Measurements from ENCODE around the gene DMRTA2.

DMRTA2 gene

DNA sequence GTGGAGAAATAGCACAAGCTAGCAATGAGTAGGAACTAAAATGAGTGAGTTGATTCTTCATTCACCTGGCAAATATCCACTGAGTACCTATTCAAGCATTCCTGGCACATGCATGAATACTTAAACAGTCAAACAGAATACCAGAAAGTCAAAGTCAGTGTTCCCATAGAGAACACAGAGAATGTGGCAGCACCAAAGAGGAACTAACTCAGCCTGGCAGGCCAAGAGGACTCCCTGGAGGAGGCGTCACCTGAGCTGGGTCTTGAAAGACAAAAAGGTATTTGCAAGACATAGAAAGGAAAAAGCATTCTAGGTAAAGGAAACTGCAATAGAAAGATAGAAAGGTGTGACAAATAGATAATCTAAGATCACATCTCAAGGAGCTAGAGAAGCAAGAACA lies 49.7 kb downstream of the DMRTA2 start:
- no peak for DNase-seq

DNA sequence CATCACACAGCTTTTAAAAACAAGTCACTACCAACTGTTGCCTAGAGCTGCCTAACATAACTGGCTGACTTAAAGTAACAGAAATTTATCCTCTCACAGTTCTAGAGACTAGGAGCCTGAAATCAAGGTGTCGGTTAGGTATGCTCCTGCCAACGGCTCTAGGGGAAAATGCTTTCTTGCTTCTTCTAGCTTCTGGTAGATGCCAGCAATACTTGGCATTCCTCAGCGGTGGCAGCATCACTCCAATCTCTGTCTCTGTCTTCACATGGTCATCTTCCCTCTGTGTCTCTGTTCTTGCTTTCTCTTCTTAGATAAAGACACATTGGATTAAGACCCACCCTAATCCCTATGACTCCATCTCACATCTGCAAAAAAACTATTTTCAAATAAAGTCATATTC lies 51.5 kb downstream of the DMRTA2 start:
- DNase-seq, result no peak

DNA sequence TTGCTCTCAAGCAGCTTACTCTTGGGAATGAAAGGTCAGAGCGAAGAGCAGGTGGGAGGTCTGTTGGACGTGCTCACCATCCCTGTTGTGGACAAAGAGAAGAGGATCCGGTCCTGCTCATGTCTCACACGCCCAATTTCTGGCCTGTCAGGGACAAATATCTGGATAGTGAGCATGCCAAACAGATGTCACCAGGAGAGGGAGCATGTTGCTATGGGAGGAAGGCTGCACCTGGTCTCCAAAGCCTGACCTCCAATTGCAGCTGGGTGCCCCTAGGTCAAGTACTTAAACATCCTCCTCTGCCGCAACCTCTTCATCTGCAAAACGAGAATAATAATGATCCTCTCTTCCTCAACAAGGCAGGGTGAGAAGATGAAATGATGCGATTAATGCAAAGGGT lies 53.4 kb downstream of the DMRTA2 start:
- no peak for DNase-seq

DNA sequence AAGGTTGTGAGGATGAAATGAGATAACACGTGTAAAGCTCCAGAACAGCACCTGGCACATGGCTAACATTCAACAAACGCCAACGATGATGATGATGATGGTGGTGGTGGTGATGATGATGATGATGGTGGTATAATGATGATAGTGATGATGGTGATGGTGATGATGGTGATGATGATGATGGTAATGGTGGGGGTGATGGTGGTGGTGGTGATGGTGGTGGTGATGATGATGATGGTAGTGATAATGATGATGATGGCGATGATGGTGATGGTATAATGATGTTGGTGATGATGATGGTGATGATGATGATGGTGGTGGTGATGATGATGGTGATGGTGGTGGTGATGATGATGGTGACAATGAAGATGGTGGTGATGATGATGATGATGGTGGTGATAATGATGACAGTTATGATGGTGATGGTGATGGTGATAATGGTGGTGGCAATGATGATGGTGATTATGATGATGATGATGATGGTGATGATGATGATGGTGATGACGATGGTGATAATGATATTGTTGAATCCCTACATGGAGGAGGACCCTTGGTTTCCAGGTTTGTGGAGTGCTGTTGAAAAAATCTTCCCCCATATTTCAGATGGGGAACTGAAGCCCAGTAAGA lies 54.1 kb downstream of the DMRTA2 start:
- DNase-seq, result no peak

GRCh38 chr1:50368179-50369007 lies 54.9 kb downstream of the DMRTA2 start:
- peak; percentile 31 for DNase-seq

Data from right hindlimb (tissue), 1 donor.